OCI-LY3 (cell line): Measurements from ENCODE around the gene PDLIM5.

Experiments
- H2AFZ ChIP-seq: fragments of 200-600, 300-600 bp; shearing (Covaris generic); 2 replicates; pipeline ENCODE4 v1.6.0; 2014; ENCODE audit warnings: antibody characterized with exemption, low read depth, low read length
- H3K27ac ChIP-seq: fragments of 200-600, 300-600 bp; sonication (generic); 2 replicates; pipeline ENCODE4 v1.5.1; 2014; ENCODE audit warnings: mild to moderate bottlenecking, low read length, moderate library complexity, mixed read lengths
- H3K27me3 ChIP-seq: fragments of 200-600, 300-600 bp; sonication (generic); 2 replicates; pipeline ENCODE4 v1.6.1; 2014; ENCODE audit warnings: low read depth, low read length, mixed read lengths
- H3K36me3 ChIP-seq: fragments of 200-600, 300-600 bp; sonication (generic); replicated peaks from 2 replicates; pipeline ENCODE3; 2014; ENCODE audit warnings: low read depth, low read length, mixed read lengths
- H3K4me1 ChIP-seq: fragments of 300-600, 200-600 bp; sonication (generic); 2 replicates; pipeline ENCODE4 v1.6.1; 2014; ENCODE audit warnings: low read length, mixed read lengths
- H3K4me2 ChIP-seq: fragments of 200-600, 300-600 bp; sonication (generic); 2 replicates; pipeline ENCODE4 v1.6.1; 2014; ENCODE audit warnings: low read length, mixed read lengths
- H3K4me3 ChIP-seq: fragments of 300-600, 200-600 bp; sonication (generic); 2 replicates; pipeline ENCODE4 v1.5.1; 2014; ENCODE audit warnings: antibody characterized with exemption, mild to moderate bottlenecking, low read length, moderate library complexity
- H3K79me2 ChIP-seq: fragments of 300-600, 200-600 bp; shearing (Covaris generic); 2 replicates; pipeline ENCODE4 v1.6.1; 2014; ENCODE audit warnings: mild to moderate bottlenecking, low read length, mixed read lengths
- H3K9ac ChIP-seq: fragments of 300-600, 200-600 bp; shearing (Covaris generic); 2 replicates; pipeline ENCODE4 v1.6.0; 2014; ENCODE audit warnings: mild to moderate bottlenecking, low read length, moderate library complexity
- H3K9me3 ChIP-seq: fragments of 200-600, 300-600 bp; shearing (Covaris generic); 2 replicates; pipeline ENCODE4 v1.6.1; 2014; ENCODE audit warnings: low read length, mixed read lengths; ENCODE audit not compliant: insufficient read depth
- H4K20me1 ChIP-seq: fragments of 200-600, 300-600 bp; sonication (generic); 2 replicates; pipeline ENCODE4 v1.6.1; 2016; ENCODE audit warnings: low read length, mixed read lengths; ENCODE audit not compliant: insufficient read depth
- EZH2phosphoT487 ChIP-seq: fragments of 200-600 bp; shearing (Covaris generic); IDR thresholded peaks from 2 replicates; pipeline ENCODE4 v1.6.1; 2018; ENCODE audit warnings: antibody characterized with exemption, mixed run types, low read depth
- TF ChIP-seq, protein P1 (sequence below): fragments of 200-600, 300-600 bp; sonication (generic); IDR thresholded peaks from 2 replicates; pipeline ENCODE4 v1.5.1; 2014; ENCODE audit warnings: antibody characterized with exemption, low read length, low read depth

PDLIM5 gene

DNA sequence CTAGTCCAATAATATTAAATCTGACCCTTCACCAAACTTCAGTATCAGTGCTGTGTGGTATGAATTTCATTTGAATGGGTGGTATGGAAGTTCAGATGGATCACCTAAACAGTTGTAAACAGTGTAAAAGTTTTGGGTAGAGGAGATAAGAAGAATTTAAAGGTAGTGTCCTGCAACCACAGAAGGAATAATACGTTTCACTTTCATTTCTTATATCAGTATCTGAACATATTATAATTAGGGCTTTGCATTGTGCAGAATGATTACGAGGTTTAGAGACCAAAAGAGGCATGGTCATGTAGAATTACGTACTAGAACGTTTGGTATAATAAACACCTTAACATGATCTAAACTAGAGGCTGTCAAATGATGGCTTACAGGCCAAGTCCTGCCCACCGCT lies 116.1 kb downstream of the PDLIM5 start:
- Histone ChIP-seq H3K27me3 (no peaks in the 10 kb centered on the region), H3K4me1 (no peaks in the 10 kb centered on the region), H3K4me2 (no peak overlapping the region), H2AFZ (no peak overlapping the region), H4K20me1 (no peaks in the 10 kb centered on the region), H3K36me3 (no peaks in the 10 kb centered on the region), H3K27ac (no peak overlapping the region), H3K9me3 (no peaks in the 10 kb centered on the region), H3K79me2 (no peaks in the 10 kb centered on the region), H3K9ac (no peak overlapping the region), H3K4me3 (no peak overlapping the region)
- no peak for TF ChIP-seq EZH2phosphoT487
- TF ChIP-seq, protein P1, sequence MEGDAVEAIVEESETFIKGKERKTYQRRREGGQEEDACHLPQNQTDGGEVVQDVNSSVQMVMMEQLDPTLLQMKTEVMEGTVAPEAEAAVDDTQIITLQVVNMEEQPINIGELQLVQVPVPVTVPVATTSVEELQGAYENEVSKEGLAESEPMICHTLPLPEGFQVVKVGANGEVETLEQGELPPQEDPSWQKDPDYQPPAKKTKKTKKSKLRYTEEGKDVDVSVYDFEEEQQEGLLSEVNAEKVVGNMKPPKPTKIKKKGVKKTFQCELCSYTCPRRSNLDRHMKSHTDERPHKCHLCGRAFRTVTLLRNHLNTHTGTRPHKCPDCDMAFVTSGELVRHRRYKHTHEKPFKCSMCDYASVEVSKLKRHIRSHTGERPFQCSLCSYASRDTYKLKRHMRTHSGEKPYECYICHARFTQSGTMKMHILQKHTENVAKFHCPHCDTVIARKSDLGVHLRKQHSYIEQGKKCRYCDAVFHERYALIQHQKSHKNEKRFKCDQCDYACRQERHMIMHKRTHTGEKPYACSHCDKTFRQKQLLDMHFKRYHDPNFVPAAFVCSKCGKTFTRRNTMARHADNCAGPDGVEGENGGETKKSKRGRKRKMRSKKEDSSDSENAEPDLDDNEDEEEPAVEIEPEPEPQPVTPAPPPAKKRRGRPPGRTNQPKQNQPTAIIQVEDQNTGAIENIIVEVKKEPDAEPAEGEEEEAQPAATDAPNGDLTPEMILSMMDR: no peak

GRCh38 chr4:94570558-94570957 lies 118.8 kb downstream of the PDLIM5 start:
- H3K79me2 ChIP-seq: no peaks in the 10 kb centered on the region

GRCh38 chr4:94571298-94571697 lies 119.6 kb downstream of the PDLIM5 start:
- Histone ChIP-seq H3K4me2 (no peak overlapping the region), H3K9me3 (no peaks in the 10 kb centered on the region), H3K27ac (no peak overlapping the region), H3K79me2 (no peaks in the 10 kb centered on the region), H3K4me1 (peaks cover 10% of the 10 kb centered on the region), H3K27me3 (no peaks in the 10 kb centered on the region), H3K9ac (no peak overlapping the region), H3K36me3 (no peaks in the 10 kb centered on the region), H2AFZ (no peak overlapping the region), H3K4me3 (no peak overlapping the region), H4K20me1 (no peaks in the 10 kb centered on the region)
- TF ChIP-seq, protein P1: no peak
- no peak for TF ChIP-seq EZH2phosphoT487

More at GRCh38 chr4:94570558-94570957, 118.8 kb downstream of the PDLIM5 start:
- no peaks in the 10 kb centered on the region for H3K27me3 ChIP-seq
- H4K20me1 ChIP-seq: no peaks in the 10 kb centered on the region
- H3K9ac ChIP-seq: no peak overlapping the region
- H2AFZ ChIP-seq: no peak overlapping the region
- H3K9me3 ChIP-seq: no peaks in the 10 kb centered on the region
- H3K27ac ChIP-seq: no peak overlapping the region
- H3K4me1 ChIP-seq: peaks cover 2% of the 10 kb centered on the region
- no peak overlapping the region for H3K4me2 ChIP-seq
- TF ChIP-seq, protein P1: no peak
- no peak for TF ChIP-seq EZH2phosphoT487
- H3K36me3 ChIP-seq: no peaks in the 10 kb centered on the region
- no peak overlapping the region for H3K4me3 ChIP-seq

DNA sequence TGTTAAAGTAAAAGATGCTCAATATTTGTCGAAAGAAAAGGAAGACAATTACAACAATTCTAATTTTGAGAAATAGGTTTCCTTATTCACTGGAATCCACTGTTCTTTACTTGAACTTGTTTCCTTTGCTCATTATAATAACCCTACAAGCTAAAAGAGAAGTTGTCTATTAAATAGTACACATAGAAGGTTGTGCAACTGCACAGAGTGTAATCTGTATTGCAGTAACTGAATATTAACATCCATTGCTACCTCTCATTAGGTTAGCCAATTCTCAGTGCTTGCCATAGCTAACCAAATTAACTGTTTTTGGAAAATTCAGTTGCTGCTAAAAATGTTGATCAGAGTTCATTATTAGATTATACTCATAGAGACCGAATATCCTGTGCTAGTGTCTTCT lies 120.0 kb downstream of the PDLIM5 start:
- no peaks in the 10 kb centered on the region for H3K9me3 ChIP-seq
- H3K4me3 ChIP-seq: no peak overlapping the region
- H2AFZ ChIP-seq: no peak overlapping the region
- no peaks in the 10 kb centered on the region for H4K20me1 ChIP-seq
- no peak overlapping the region for H3K9ac ChIP-seq
- no peaks in the 10 kb centered on the region for H3K27me3 ChIP-seq
- no peak overlapping the region for H3K4me2 ChIP-seq
- TF ChIP-seq, protein P1: no peak
- TF ChIP-seq EZH2phosphoT487: no peak
- peaks cover 14% of the 10 kb centered on the region for H3K4me1 ChIP-seq
- H3K36me3 ChIP-seq: no peaks in the 10 kb centered on the region
- no peaks in the 10 kb centered on the region for H3K79me2 ChIP-seq
- no peak overlapping the region for H3K27ac ChIP-seq
